Nephron progenitor cell (in vitro differentiated cells): ENCODE measurements around the gene UNC93A.
A peak's percentile ranks its signal among the peaks of the same experiment; 100 is the strongest.
"Not testable (repeated sequence)": the region's sequence is repeated elsewhere in the genome, so short reads cannot be mapped to it uniquely, and the experiment has no call there.

Source experiments
- DNase-seq: peaks from one replicate; pipeline ENCODE4 v3.0.0; 2021
- H3K27ac Mint-ChIP-seq: 2 replicates; pipeline ENCODE4 v1.8.0; 2021; ENCODE audit warnings: mild to moderate bottlenecking, moderate library complexity, mixed read lengths
- H3K27me3 Mint-ChIP-seq: 2 replicates; pipeline ENCODE4 v1.8.0; 2021; ENCODE audit warnings: mild to moderate bottlenecking, low read depth, mixed read lengths; ENCODE audit not compliant: poor library complexity
- H3K36me3 Mint-ChIP-seq: 2 replicates; pipeline ENCODE4 v1.8.0; 2021; ENCODE audit warnings: low read depth, mixed read lengths
- H3K4me1 Mint-ChIP-seq: 2 replicates; pipeline ENCODE4 v1.8.0; 2021; ENCODE audit warnings: mixed read lengths
- H3K4me3 Mint-ChIP-seq: 2 replicates; pipeline ENCODE4 v1.8.0; 2021; ENCODE audit warnings: mild to moderate bottlenecking, moderate library complexity, mixed read lengths
- H3K9me3 Mint-ChIP-seq: 2 replicates; pipeline ENCODE4 v1.8.0; 2021; ENCODE audit warnings: mild to moderate bottlenecking, moderate library complexity, mixed read lengths
- TF ChIP-seq, protein P1 (sequence below): fragments of 200-600 bp; sonication (generic); IDR thresholded peaks from 2 replicates; pipeline ENCODE4 v1.5.0; 2021; ENCODE audit warnings: antibody characterized with exemption

UNC93A gene

DNA sequence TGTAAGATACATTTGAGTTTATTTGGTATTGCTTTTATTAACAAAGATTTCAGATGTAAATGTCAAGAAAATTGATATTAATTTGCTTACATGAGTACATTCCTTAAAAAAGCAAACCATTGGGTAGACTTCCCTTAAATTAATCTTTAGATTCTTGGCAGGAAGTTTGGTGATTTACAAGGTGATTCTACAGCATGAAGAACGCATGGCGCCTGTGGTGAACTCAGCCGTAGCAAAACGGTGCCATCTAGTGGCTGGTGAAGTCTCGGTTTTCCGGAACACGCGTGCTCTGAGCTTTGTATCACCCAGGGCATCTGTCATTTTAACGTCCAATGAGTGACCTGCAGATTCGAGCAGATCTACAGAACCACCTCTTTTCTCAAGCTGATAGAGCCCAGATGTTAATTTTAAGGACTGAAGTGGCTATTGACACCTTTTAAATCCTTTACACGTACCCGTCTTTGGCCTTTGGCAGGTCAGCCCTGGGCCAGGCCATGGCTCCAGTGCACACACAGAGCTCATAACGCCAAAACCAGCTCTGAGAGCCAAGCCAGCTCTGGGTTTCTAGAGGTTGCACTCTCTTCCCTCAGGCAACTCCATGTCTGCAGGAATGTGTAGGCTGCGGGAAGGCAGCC, 2.4 kb upstream of the UNC93A start:
- DNase-seq, result not testable (repeated sequence)

DNA sequence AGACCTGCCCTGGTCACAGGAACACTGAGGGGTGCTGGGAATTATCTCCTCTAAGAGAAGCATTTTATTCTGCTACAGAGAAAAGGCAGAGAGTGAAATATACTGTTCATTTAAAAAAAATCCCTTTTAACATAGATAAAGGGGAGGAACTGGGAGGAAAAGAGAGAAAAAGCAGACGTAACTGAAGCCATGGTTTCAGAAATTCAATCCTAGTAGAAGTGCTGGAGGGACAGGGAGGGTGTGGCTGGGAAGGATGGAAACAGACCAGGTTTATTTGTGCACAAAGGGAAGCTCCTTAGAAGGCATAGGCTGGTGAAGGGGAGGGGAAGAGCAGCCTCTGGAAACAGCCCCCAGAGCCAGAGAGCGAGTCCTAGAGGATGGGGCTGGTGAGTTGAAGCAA, 1.8 kb upstream of the UNC93A start:
- not testable (repeated sequence) for H3K4me3 Mint-ChIP-seq, H3K36me3 Mint-ChIP-seq, H3K27ac Mint-ChIP-seq, DNase-seq, H3K9me3 Mint-ChIP-seq, H3K27me3 Mint-ChIP-seq
- H3K4me1 Mint-ChIP-seq, result peaks cover 29% of the 10 kb centered on the region

More for the DNA sequence above, 2.4 kb upstream of the UNC93A start:
- not testable (repeated sequence) for H3K27me3 Mint-ChIP-seq, H3K27ac Mint-ChIP-seq, H3K4me3 Mint-ChIP-seq, H3K9me3 Mint-ChIP-seq, H3K36me3 Mint-ChIP-seq
- TF ChIP-seq, protein P1, sequence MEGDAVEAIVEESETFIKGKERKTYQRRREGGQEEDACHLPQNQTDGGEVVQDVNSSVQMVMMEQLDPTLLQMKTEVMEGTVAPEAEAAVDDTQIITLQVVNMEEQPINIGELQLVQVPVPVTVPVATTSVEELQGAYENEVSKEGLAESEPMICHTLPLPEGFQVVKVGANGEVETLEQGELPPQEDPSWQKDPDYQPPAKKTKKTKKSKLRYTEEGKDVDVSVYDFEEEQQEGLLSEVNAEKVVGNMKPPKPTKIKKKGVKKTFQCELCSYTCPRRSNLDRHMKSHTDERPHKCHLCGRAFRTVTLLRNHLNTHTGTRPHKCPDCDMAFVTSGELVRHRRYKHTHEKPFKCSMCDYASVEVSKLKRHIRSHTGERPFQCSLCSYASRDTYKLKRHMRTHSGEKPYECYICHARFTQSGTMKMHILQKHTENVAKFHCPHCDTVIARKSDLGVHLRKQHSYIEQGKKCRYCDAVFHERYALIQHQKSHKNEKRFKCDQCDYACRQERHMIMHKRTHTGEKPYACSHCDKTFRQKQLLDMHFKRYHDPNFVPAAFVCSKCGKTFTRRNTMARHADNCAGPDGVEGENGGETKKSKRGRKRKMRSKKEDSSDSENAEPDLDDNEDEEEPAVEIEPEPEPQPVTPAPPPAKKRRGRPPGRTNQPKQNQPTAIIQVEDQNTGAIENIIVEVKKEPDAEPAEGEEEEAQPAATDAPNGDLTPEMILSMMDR, result peak; percentile 69
- H3K4me1 Mint-ChIP-seq, result peaks cover 29% of the 10 kb centered on the region

GRCh38 chr6:167291623-167292300, 647 bp downstream of the UNC93A start:
- Mint-ChIP-seq H3K9me3 (peaks cover 10% of the 10 kb centered on the region), H3K36me3 (no peaks in the 10 kb centered on the region), H3K4me3 (no peak overlapping the region), H3K27me3 (peaks cover 20% of the 10 kb centered on the region), H3K27ac (no peak overlapping the region), H3K4me1 (peaks cover 29% of the 10 kb centered on the region)
- TF ChIP-seq, protein P1, result no peak
- DNase-seq, result no peak

GRCh38 chr6:167292301-167293087, 1.4 kb downstream of the UNC93A start:
- TF ChIP-seq, protein P1, result no peak
- Mint-ChIP-seq H3K36me3 (peaks cover under 1% of the 10 kb centered on the region), H3K4me3 (no peak overlapping the region), H3K27ac (no peak overlapping the region), H3K27me3 (peaks cover 24% of the 10 kb centered on the region), H3K4me1 (peaks cover 25% of the 10 kb centered on the region), H3K9me3 (peaks cover 17% of the 10 kb centered on the region)
- DNase-seq, result no peak

DNA sequence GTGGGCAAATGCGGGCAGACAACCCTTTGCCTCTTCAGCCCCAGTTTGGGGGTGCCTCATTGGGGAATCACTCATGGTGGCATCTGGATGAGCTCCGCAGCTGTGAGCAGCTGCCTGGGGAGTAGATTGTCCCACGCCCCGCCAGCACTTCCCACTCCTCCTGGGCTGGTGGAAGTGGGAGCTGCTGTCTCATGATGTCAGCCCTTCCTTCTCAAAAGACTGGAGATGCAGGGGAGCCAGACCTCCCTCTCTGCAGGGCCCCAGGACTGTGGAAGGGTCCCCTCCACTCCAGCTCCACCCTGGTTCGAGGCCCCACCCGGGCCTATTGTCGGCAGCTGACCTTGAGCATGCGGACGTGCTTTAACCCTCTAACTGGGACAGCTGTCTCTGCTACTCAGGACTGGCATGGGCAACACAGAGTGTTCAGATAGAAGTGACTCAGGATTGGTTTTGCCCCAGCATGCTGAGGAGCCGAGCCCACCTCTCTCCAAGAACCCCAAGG, 2.0 kb downstream of the UNC93A start:
- Mint-ChIP-seq H3K27ac (no peak overlapping the region), H3K36me3 (peaks cover 7% of the 10 kb centered on the region), H3K27me3 (peaks cover 24% of the 10 kb centered on the region), H3K9me3 (peaks cover 24% of the 10 kb centered on the region), H3K4me3 (no peak overlapping the region), H3K4me1 (peaks cover 19% of the 10 kb centered on the region)
- DNase-seq, result no peak
- TF ChIP-seq, protein P1, result no peak

GRCh38 chr6:167293590-167294091, 2.5 kb downstream of the UNC93A start:
- Mint-ChIP-seq H3K4me1 (peaks cover 14% of the 10 kb centered on the region), H3K4me3 (no peak overlapping the region)
- DNase-seq, result no peak

More at GRCh38 chr6:167293590-167294091, 2.5 kb downstream of the UNC93A start:
- Mint-ChIP-seq H3K36me3 (peaks cover 8% of the 10 kb centered on the region), H3K27ac (no peak overlapping the region), H3K9me3 (peaks cover 28% of the 10 kb centered on the region), H3K27me3 (peaks cover 24% of the 10 kb centered on the region)
- TF ChIP-seq, protein P1, result no peak
